PC-3 (cell line): ENCODE results near the gene RPL37A. TPM values are rescaled to one million over a fixed set of nuclear protein-coding genes. Genes with fewer than 3 reads are reported as not detected.
A peak's percentile ranks its signal among the peaks of the same experiment; 100 is the strongest.

Experiments
- ATAC-seq: fragments of 200-7000 bp; cut with Tn5 transposase; 2 replicates; pipeline ENCODE4 v1.9.1; 2020; ENCODE audit warnings: mild to moderate bottlenecking, moderate library complexity
- BruUV-seq: library from RNA; stranded (reverse); fragments of 400-500 nt; replicated peaks from 2 replicates; lab custom pipeline; 2021; lab: Mats Ljungman, UMichigan
- CTCF ChIA-PET: fragments of 300-600 bp; sonication (Branson Sonifier 250); formaldehyde crosslinking; loops from one replicate; lab custom pipeline; 2022; ENCODE audit warnings: antibody characterized with exemption; lab: Charles Lee
- POLR2A ChIA-PET: fragments of 300-600 bp; sonication (Branson Sonifier 250); formaldehyde crosslinking; loops from one replicate; lab custom pipeline; 2022; ENCODE audit warnings: antibody characterized with exemption; ENCODE audit not compliant: unreplicated experiment; lab: Charles Lee
- DNase-seq: peaks from one replicate; pipeline ENCODE4 v3.0.0-alpha.2; 2015
- H2AFZ ChIP-seq: fragments of 300-600 bp; sonication (generic); 2 replicates; pipeline ENCODE4 v1.6.0; 2016; ENCODE audit warnings: antibody characterized with exemption, low read length
- H3F3A ChIP-seq: fragments of 300-600 bp; sonication (generic); one replicate; pipeline ENCODE4 v1.6.0; 2017; ENCODE audit warnings: antibody characterized with exemption, low read length, control low read depth, mild to moderate bottlenecking; ENCODE audit not compliant: unreplicated experiment
- H3K27ac ChIP-seq: fragments of 300-600 bp; sonication (generic); 2 replicates; pipeline ENCODE4 v1.5.1; 2016; ENCODE audit warnings: mild to moderate bottlenecking, low read length
- H3K27me3 ChIP-seq: fragments of 300-600 bp; sonication (generic); 2 replicates; pipeline ENCODE4 v1.6.1; 2016; ENCODE audit warnings: low read length, mixed read lengths
- H3K36me3 ChIP-seq: fragments of 300-600 bp; sonication (generic); 2 replicates; pipeline ENCODE4 v1.6.1; 2016; ENCODE audit warnings: low read depth, mixed run types, low read length, mixed read lengths
- H3K4me1 ChIP-seq: fragments of 300-600 bp; sonication (generic); 2 replicates; pipeline ENCODE4 v1.5.1; 2016; ENCODE audit warnings: low read length; ENCODE audit not compliant: insufficient read depth
- H3K4me2 ChIP-seq: fragments of 300-600 bp; sonication (generic); 2 replicates; pipeline ENCODE4 v1.6.0; 2016; ENCODE audit warnings: low read length
- H3K4me3 ChIP-seq: fragments of 300-600 bp; sonication (generic); 2 replicates; pipeline ENCODE4 v1.5.1; 2016; ENCODE audit warnings: mild to moderate bottlenecking, low read length, mixed read lengths
- H3K79me2 ChIP-seq: fragments of 300-600 bp; sonication (generic); 2 replicates; pipeline ENCODE4 v1.6.1; 2017; ENCODE audit warnings: low read length, mixed read lengths
- H3K9ac ChIP-seq: fragments of 300-600 bp; sonication (generic); 2 replicates; pipeline ENCODE4 v1.6.0; 2016; ENCODE audit warnings: mild to moderate bottlenecking, low read length
- H3K9me2 ChIP-seq: fragments of 300-600 bp; sonication (generic); replicated peaks from 2 replicates; pipeline ENCODE4 v1.6.1; 2016; ENCODE audit warnings: mixed run types, low read length, mixed read lengths
- H3K9me3 ChIP-seq: fragments of 300-600 bp; sonication (generic); 2 replicates; pipeline ENCODE4 v1.6.1; 2016; ENCODE audit warnings: low read length, mixed read lengths
- H4K20me1 ChIP-seq: fragments of 300-600 bp; sonication (generic); 2 replicates; pipeline ENCODE4 v1.6.1; 2016; ENCODE audit warnings: low read length, mixed read lengths
- EZH2 ChIP-seq: fragments of 300-600 bp; sonication (generic); IDR thresholded peaks from one replicate; pipeline ENCODE4 v1.6.1; 2017; ENCODE audit warnings: antibody characterized with exemption, mild to moderate bottlenecking, low read length; ENCODE audit not compliant: unreplicated experiment
- EZH2phosphoT487 ChIP-seq: fragments of 300-600 bp; sonication (generic); IDR thresholded peaks from 2 replicates; pipeline ENCODE4 v1.6.1; 2018; ENCODE audit warnings: mild to moderate bottlenecking, antibody characterized with exemption, low read length, borderline replicate concordance
- intact Hi-C: fragments of 100-400 bp; cut with micrococcal nuclease; formaldehyde crosslinking; loops from 2 replicates; pipeline ENCODE4 v1.9.0; 2023
- total RNA-seq: library from RNA; depleted of rRNA; stranded (reverse); fragments of >200 nt; gene quantifications from 2 replicates; pipeline ENCODE4 v1.2.3, GENCODE V29; 2014
- TF ChIP-seq, protein P1 (sequence below): fragments of 300-600 bp; sonication (generic); conservative IDR thresholded peaks from 2 replicates; pipeline ENCODE4 v1.5.1; 2017; ENCODE audit warnings: antibody characterized with exemption, low read depth, mild to moderate bottlenecking, low read length

RPL37A gene
- total RNA-seq, 1 experiment from 2014 or later: 2,472 TPM

DNA sequence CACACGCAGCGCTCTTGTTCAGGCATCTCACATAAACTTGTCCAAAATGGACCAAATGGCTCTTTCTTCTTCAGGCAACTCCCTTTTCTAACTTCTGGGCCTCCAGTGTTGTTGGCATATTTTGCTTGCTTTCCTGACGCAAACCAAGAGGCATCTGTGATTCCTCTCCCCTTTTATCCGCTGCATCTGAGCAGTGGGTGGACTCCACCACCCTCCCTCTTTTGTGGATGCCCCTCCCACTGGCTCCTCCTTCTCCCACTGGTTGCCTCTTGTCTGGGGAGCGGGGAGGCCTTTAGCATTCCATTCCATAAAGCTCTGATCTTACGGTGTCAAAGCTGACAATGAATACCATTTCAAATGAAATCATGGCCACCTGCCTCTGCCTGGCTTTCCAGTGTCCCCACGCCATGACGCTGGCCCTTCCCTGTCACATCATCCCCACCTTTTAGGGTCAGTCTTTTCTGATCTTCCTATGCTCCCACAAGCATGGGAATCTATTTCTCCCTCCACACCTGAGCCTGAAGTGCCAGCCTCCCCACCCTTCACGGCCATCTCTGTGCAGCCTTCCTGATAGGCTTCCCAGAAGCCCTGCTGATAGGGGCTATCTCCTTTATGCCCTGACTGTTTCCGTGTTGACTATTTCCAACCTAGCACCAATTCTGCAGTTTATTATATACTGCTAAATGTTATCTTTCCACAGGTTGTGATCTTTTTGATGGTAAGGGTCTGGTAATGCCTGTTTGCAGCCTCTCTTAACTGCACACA is 51.5 kb downstream of the RPL37A start:
- no TSS peak for BruUV-seq
- CTCF ChIA-PET: interaction anchor here (0.9 kb wide), 1 partner anchor 31 kb away, joined by 4 read pairs; no protein-coding TSS in a partner anchor
- Histone ChIP-seq H3K9ac (no peak overlapping the region), H3K4me1 (peaks cover 28% of the 10 kb centered on the region), H3K4me2 (no peak overlapping the region), H3K27ac (no peak overlapping the region), H3K79me2 (no peaks in the 10 kb centered on the region), H3K36me3 (no peaks in the 10 kb centered on the region), H3K27me3 (no peaks in the 10 kb centered on the region), H4K20me1 (no peaks in the 10 kb centered on the region), H3F3A (no peaks in the 10 kb centered on the region), H2AFZ (no peak overlapping the region), H3K4me3 (no peak overlapping the region), H3K9me3 (no peaks in the 10 kb centered on the region), H3K9me2 (no peaks in the 10 kb centered on the region)
- no peak for ATAC-seq
- intact Hi-C loops: no loop called here
- DNase-seq: no peak
- TF ChIP-seq, protein P1, sequence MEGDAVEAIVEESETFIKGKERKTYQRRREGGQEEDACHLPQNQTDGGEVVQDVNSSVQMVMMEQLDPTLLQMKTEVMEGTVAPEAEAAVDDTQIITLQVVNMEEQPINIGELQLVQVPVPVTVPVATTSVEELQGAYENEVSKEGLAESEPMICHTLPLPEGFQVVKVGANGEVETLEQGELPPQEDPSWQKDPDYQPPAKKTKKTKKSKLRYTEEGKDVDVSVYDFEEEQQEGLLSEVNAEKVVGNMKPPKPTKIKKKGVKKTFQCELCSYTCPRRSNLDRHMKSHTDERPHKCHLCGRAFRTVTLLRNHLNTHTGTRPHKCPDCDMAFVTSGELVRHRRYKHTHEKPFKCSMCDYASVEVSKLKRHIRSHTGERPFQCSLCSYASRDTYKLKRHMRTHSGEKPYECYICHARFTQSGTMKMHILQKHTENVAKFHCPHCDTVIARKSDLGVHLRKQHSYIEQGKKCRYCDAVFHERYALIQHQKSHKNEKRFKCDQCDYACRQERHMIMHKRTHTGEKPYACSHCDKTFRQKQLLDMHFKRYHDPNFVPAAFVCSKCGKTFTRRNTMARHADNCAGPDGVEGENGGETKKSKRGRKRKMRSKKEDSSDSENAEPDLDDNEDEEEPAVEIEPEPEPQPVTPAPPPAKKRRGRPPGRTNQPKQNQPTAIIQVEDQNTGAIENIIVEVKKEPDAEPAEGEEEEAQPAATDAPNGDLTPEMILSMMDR: no peak
- TF ChIP-seq EZH2phosphoT487 (no peak), EZH2 (no peak)
- POLR2A ChIA-PET: no interaction called here

DNA sequence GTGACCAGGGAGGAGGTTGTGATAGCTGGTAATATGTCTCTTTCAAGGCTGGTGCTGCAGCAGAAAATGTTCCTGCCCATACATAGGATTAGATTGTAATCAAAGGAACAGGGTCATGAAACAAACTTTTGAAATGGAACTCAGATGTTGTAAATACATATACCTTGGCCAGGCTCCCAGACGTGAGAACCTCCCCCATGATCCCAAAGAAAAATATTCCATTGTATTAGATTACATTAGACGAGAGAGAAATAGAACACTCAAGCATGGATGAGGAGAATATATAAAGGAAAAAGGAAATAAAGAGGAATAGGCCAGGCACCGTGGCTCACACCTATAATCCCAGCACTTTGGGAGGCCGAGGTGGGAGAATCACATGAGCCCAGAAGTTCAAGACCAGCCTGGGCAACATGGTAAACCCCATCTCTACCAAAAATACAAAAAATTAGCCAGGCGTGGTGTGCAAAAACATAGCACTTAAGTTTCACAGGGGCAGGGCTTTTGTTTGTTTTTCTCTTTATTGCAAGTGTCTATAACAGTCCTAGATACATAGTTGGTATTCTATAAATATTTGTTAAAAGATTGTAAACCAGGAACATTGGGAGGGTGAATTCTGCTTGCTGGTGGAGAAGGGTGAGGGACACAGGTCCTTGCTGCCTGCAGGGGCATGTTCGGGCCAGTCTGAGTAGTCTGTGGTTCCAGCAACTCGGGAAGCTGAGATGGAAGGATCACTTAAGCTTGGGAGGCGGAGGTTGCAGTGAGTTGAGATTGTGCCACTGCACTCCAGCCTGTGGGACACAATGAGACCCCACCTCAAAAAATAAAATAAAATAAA is 52.8 kb downstream of the RPL37A start:
- Histone ChIP-seq H2AFZ (no peak overlapping the region), H3K4me3 (no peak overlapping the region), H3K9me3 (no peaks in the 10 kb centered on the region), H4K20me1 (no peaks in the 10 kb centered on the region), H3K79me2 (no peaks in the 10 kb centered on the region), H3K27ac (peak overlapping the region; percentile 69), H3K4me1 (peaks cover 33% of the 10 kb centered on the region), H3K9ac (no peak overlapping the region), H3F3A (no peaks in the 10 kb centered on the region), H3K36me3 (no peaks in the 10 kb centered on the region), H3K9me2 (no peaks in the 10 kb centered on the region), H3K4me2 (peak overlapping the region; percentile 17; the same call in 1 of the 2 replicates), H3K27me3 (no peaks in the 10 kb centered on the region)
- no TSS peak for BruUV-seq
- intact Hi-C loops: no loop called here
- peak; percentile 70 for DNase-seq
- ATAC-seq: peak; percentile 80
- TF ChIP-seq, protein P1: no peak
- no peak for TF ChIP-seq EZH2
- no peak for TF ChIP-seq EZH2phosphoT487
- CTCF ChIA-PET: interaction anchor here (0.9 kb wide), 1 partner anchor 32 kb away, joined by 4 read pairs; no protein-coding TSS in a partner anchor
- POLR2A ChIA-PET: no interaction called here

DNA sequence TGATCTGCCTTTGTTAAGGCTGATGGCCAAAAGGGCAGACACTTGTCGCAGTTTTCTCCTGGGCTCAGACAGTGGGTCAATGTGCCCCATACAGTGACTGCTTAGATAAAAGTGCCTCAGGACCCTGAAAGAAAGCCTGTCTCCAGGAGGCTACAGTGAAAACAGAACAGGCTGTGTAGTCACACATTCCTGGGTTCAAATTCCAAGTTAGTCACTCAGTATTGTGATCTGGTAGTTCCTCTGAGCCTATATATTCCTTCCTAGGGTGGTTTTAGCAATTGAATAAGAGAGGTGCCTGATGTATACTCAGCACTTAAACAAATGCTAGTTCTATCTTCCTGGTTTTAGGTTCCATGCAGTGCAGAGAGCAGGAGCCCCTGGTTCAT is 54.4 kb downstream of the RPL37A start:
- DNase-seq (peak; percentile 12), ATAC-seq (no peak)
- POLR2A ChIA-PET: no interaction called here
- Histone ChIP-seq H3K4me2 (no peak overlapping the region), H3K27me3 (no peaks in the 10 kb centered on the region), H3K4me3 (no peak overlapping the region), H4K20me1 (no peaks in the 10 kb centered on the region), H3K79me2 (no peaks in the 10 kb centered on the region), H3K9ac (no peak overlapping the region), H3K4me1 (peaks cover 33% of the 10 kb centered on the region), H3K27ac (no peak overlapping the region), H3F3A (no peaks in the 10 kb centered on the region), H3K9me3 (no peaks in the 10 kb centered on the region), H2AFZ (no peak overlapping the region), H3K36me3 (no peaks in the 10 kb centered on the region), H3K9me2 (no peaks in the 10 kb centered on the region)
- TF ChIP-seq, protein P1: no peak
- TF ChIP-seq EZH2 (no peak), EZH2phosphoT487 (no peak)
- intact Hi-C loops: no loop called here
- CTCF ChIA-PET: no interaction called here
- no TSS peak for BruUV-seq
